Measurements from ENCODE around the gene ZNF281.

ZNF281 gene

DNA sequence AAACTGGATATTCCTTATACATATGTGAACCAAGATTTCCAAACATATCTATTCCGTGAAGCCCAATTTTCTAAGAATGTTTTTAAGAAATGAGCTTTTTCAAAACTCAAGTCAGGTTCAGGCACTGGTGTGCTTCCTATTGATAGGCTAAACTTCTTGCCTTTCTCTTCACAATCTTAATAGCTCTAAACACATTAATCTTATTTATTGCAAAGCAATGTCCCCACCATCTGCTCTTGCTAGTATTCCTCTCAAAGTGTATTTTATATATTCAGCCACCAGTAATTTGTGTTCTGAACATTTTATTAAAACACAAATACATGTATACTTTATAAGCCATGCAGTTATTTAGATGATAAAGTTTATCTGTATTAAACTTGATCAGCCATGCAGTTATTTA is 11.5 kb downstream of the ZNF281 start:
- no peak overlapping the region for H4K91ac ChIP-seq (ENCODE audit: low read length)
- H3K4ac ChIP-seq (ENCODE audit: low read depth in 1 of 2, low read length in 2 of 2): no peak overlapping the region
- no peak overlapping the region for H2AK5ac ChIP-seq (ENCODE audit: low read length, severe bottlenecking)
- H3K4me2 ChIP-seq (ENCODE audit: low read length, poor library complexity, severe bottlenecking): no peak overlapping the region
- WGBS: 100% methylated on average over 1 of the region's 1 CpG
- no peak overlapping the region for H2BK5ac ChIP-seq (ENCODE audit: low read depth, low read length, poor library complexity, severe bottlenecking)
- no peak overlapping the region for H3K9ac ChIP-seq (ENCODE audit: low read length)
- H3K4me3 ChIP-seq (ENCODE audit: insufficient read depth in 1 of 2, low read depth in 1 of 2, low read length in 2 of 2): no peak overlapping the region
- no peak overlapping the region for H2BK15ac ChIP-seq (ENCODE audit: low read depth, poor library complexity, severe bottlenecking)
- H3K79me1 ChIP-seq (replicated peaks; ENCODE audit: low read length, poor library complexity, severe bottlenecking): peaks cover 1% of the 10 kb centered on the region
- no peak overlapping the region for H2BK12ac ChIP-seq (ENCODE audit: low read length in 2 of 2)
- H3K9me3 ChIP-seq (ENCODE audit: control insufficient read depth, low read length): no peaks in the 10 kb centered on the region
- no peak overlapping the region for H3K23ac ChIP-seq (ENCODE audit: low read length in 2 of 2)
- no peaks in the 10 kb centered on the region for H3K4me1 ChIP-seq (ENCODE audit: control insufficient read depth, insufficient read depth, low read depth, low read length)
- H3K14ac ChIP-seq (ENCODE audit: low read length in 2 of 2): no peak overlapping the region
- no peak overlapping the region for H3K18ac ChIP-seq (ENCODE audit: low read depth in 1 of 2, low read length in 2 of 2)
- peaks cover 0 to 38% of the 10 kb centered on the region in 2 experiments for H3K36me3 ChIP-seq (ENCODE audit: control insufficient read depth in 1 of 2, insufficient read depth in 2 of 2, low read depth in 1 of 2, low read length in 2 of 2)
- no peak for DNase-seq
- no peak overlapping the region for H4K8ac ChIP-seq (ENCODE audit: low read length)
- no peak overlapping the region for H2BK120ac ChIP-seq (ENCODE audit: low read depth, low read length)
- H3K27me3 ChIP-seq (ENCODE audit: control insufficient read depth in 1 of 2, insufficient read depth in 1 of 2, low read length in 2 of 2): no peaks in the 10 kb centered on the region
- no peak overlapping the region for H2AFZ ChIP-seq (ENCODE audit: low read depth, low read length)
- H3K27ac ChIP-seq (ENCODE audit: low read length, poor library complexity, severe bottlenecking): no peak overlapping the region

- Histone ChIP-seq H3K4me1 (ENCODE audit: control insufficient read depth, insufficient read depth, low read depth, low read length) (peaks cover 3% of the 10 kb centered on the region), H3K9ac (ENCODE audit: low read length) (no peak overlapping the region), H2BK15ac (ENCODE audit: low read depth, poor library complexity, severe bottlenecking) (no peak overlapping the region), H4K8ac (ENCODE audit: low read length) (no peak overlapping the region), H2AFZ (ENCODE audit: low read depth, low read length) (no peak overlapping the region), H3K79me1 (replicated peaks; ENCODE audit: low read length, poor library complexity, severe bottlenecking) (peaks cover 1% of the 10 kb centered on the region), H2BK120ac (ENCODE audit: low read depth, low read length) (no peak overlapping the region), H3K4me3 (ENCODE audit: insufficient read depth in 1 of 2, low read depth in 1 of 2, low read length in 2 of 2) (no peak overlapping the region), H3K23ac (ENCODE audit: low read length in 2 of 2) (no peak overlapping the region), H3K36me3 (ENCODE audit: control insufficient read depth in 1 of 2, insufficient read depth in 2 of 2, low read depth in 1 of 2, low read length in 2 of 2) (no peaks in the 10 kb centered on the region), H2BK12ac (ENCODE audit: low read length in 2 of 2) (no peak overlapping the region), H3K14ac (ENCODE audit: low read length in 2 of 2) (no peak overlapping the region), H2BK5ac (ENCODE audit: low read depth, low read length, poor library complexity, severe bottlenecking) (no peak overlapping the region), H4K91ac (ENCODE audit: low read length) (no peak overlapping the region), H3K27me3 (ENCODE audit: control insufficient read depth in 1 of 2, insufficient read depth in 1 of 2, low read length in 2 of 2) (no peaks in the 10 kb centered on the region), H3K27ac (ENCODE audit: low read length, poor library complexity, severe bottlenecking) (no peak overlapping the region), H2AK5ac (ENCODE audit: low read length, severe bottlenecking) (no peak overlapping the region), H3K4ac (ENCODE audit: low read depth in 1 of 2, low read length in 2 of 2) (no peak overlapping the region), H3K4me2 (ENCODE audit: low read length, poor library complexity, severe bottlenecking) (no peak overlapping the region), H3K9me3 (ENCODE audit: control insufficient read depth, low read length) (no peaks in the 10 kb centered on the region), H3K18ac (ENCODE audit: low read depth in 1 of 2, low read length in 2 of 2) (no peak overlapping the region)
- 98% methylated on average over 7 of the region's 7 CpGs for WGBS
- DNase-seq: no peak
Observed at GRCh38 chr1:200392625-200393185, 17.1 kb downstream of the ZNF281 start.

GRCh38 chr1:200391747-200392146 is 18.1 kb downstream of the ZNF281 start:
- no peak overlapping the region for H3K23ac ChIP-seq (ENCODE audit: low read length in 2 of 2)
- peaks cover 1% of the 10 kb centered on the region for H3K79me1 ChIP-seq (replicated peaks; ENCODE audit: low read length, poor library complexity, severe bottlenecking)
- H3K9ac ChIP-seq (ENCODE audit: low read length): no peak overlapping the region
- 63% methylated on average over 1 of the region's 1 CpG for WGBS
- no peak overlapping the region for H3K4ac ChIP-seq (ENCODE audit: low read depth in 1 of 2, low read length in 2 of 2)
- H3K27me3 ChIP-seq (ENCODE audit: control insufficient read depth in 1 of 2, insufficient read depth in 1 of 2, low read length in 2 of 2): no peaks in the 10 kb centered on the region
- DNase-seq: no peak
- H3K9me3 ChIP-seq (ENCODE audit: control insufficient read depth, low read length): no peaks in the 10 kb centered on the region
- H3K36me3 ChIP-seq (ENCODE audit: control insufficient read depth in 1 of 2, insufficient read depth in 2 of 2, low read depth in 1 of 2, low read length in 2 of 2): no peaks in the 10 kb centered on the region
- no peak overlapping the region for H3K4me2 ChIP-seq (ENCODE audit: low read length, poor library complexity, severe bottlenecking)
- H3K27ac ChIP-seq (ENCODE audit: low read length, poor library complexity, severe bottlenecking): no peak overlapping the region
- H3K4me3 ChIP-seq (ENCODE audit: insufficient read depth in 1 of 2, low read depth in 1 of 2, low read length in 2 of 2): no peak overlapping the region
- H3K14ac ChIP-seq (ENCODE audit: low read length in 2 of 2): no peak overlapping the region
- no peak overlapping the region for H3K18ac ChIP-seq (ENCODE audit: low read depth in 1 of 2, low read length in 2 of 2)
- no peak overlapping the region for H4K8ac ChIP-seq (ENCODE audit: low read length)
- no peak overlapping the region for H2BK5ac ChIP-seq (ENCODE audit: low read depth, low read length, poor library complexity, severe bottlenecking)
- no peak overlapping the region for H4K91ac ChIP-seq (ENCODE audit: low read length)
- H2BK15ac ChIP-seq (ENCODE audit: low read depth, poor library complexity, severe bottlenecking): no peak overlapping the region
- H2BK12ac ChIP-seq (ENCODE audit: low read length in 2 of 2): no peak overlapping the region
- peak overlapping the region; percentile 81 for H2AK5ac ChIP-seq (ENCODE audit: low read length, severe bottlenecking)
- H2BK120ac ChIP-seq (ENCODE audit: low read depth, low read length): no peak overlapping the region
- no peak overlapping the region for H2AFZ ChIP-seq (ENCODE audit: low read depth, low read length)
- peaks cover 3% of the 10 kb centered on the region for H3K4me1 ChIP-seq (ENCODE audit: control insufficient read depth, insufficient read depth, low read depth, low read length)

- 77% methylated on average over 1 of the region's 1 CpG for whole genome bisulfite sequencing
- no peak overlapping the region for H3K9ac ChIP-seq (ENCODE audit: low read length)
Observed at GRCh38 chr1:200388791-200389190, 21.0 kb downstream of the ZNF281 start.

More at GRCh38 chr1:200388791-200389190, 21.0 kb downstream of the ZNF281 start:
- H2BK12ac ChIP-seq (ENCODE audit: low read length in 2 of 2): no peak overlapping the region
- no peak overlapping the region for H3K4me2 ChIP-seq (ENCODE audit: low read length, poor library complexity, severe bottlenecking)
- no peak overlapping the region for H2AK5ac ChIP-seq (ENCODE audit: low read length, severe bottlenecking)
- no peak overlapping the region for H3K23ac ChIP-seq (ENCODE audit: low read length in 2 of 2)
- H4K8ac ChIP-seq (ENCODE audit: low read length): no peak overlapping the region
- no peaks in the 10 kb centered on the region for H3K9me3 ChIP-seq (ENCODE audit: control insufficient read depth, low read length)
- no peak overlapping the region for H4K91ac ChIP-seq (ENCODE audit: low read length)
- no peak overlapping the region for H3K18ac ChIP-seq (ENCODE audit: low read depth in 1 of 2, low read length in 2 of 2)
- peak overlapping the region; percentile 8 for H3K27ac ChIP-seq (ENCODE audit: low read length, poor library complexity, severe bottlenecking)
- no peak overlapping the region for H3K4ac ChIP-seq (ENCODE audit: low read depth in 1 of 2, low read length in 2 of 2)
- H3K4me3 ChIP-seq (ENCODE audit: insufficient read depth in 1 of 2, low read depth in 1 of 2, low read length in 2 of 2): no peak overlapping the region
- no peak overlapping the region for H2BK5ac ChIP-seq (ENCODE audit: low read depth, low read length, poor library complexity, severe bottlenecking)
- no peak overlapping the region for H2BK120ac ChIP-seq (ENCODE audit: low read depth, low read length)
- no peak overlapping the region for H3K14ac ChIP-seq (ENCODE audit: low read length in 2 of 2)
- no peaks in the 10 kb centered on the region for H3K27me3 ChIP-seq (ENCODE audit: control insufficient read depth in 1 of 2, insufficient read depth in 1 of 2, low read length in 2 of 2)
- no peaks in the 10 kb centered on the region for H3K79me1 ChIP-seq (replicated peaks; ENCODE audit: low read length, poor library complexity, severe bottlenecking)
- H3K4me1 ChIP-seq (ENCODE audit: control insufficient read depth, insufficient read depth, low read depth, low read length): peaks cover 8% of the 10 kb centered on the region
- no peak for DNase-seq
- H2BK15ac ChIP-seq (ENCODE audit: low read depth, poor library complexity, severe bottlenecking): no peak overlapping the region
- H3K36me3 ChIP-seq (ENCODE audit: control insufficient read depth in 1 of 2, insufficient read depth in 2 of 2, low read depth in 1 of 2, low read length in 2 of 2): no peaks in the 10 kb centered on the region
- H2AFZ ChIP-seq (ENCODE audit: low read depth, low read length): no peak overlapping the region

All from mesenchymal stem cell (in vitro differentiated cells and primary cell).